ENCODE results near the gene TSPAN8. TPM values are rescaled to one million over a fixed set of nuclear protein-coding genes. Genes with fewer than 3 reads are reported as not detected.

Gene TSPAN8
- total RNA-seq, 1 donor from 2014 or later, result 27.3 TPM

- no peaks in the 10 kb centered on the region for H3K9me3 Mint-ChIP-seq
- TF ChIP-seq CTCF (conservative IDR thresholded peaks at IDR 0.05), result no peak
- no peak for DNase-seq (ENCODE audit: extremely low spot score, unreplicated experiment)
- H3K27ac Mint-ChIP-seq, result no peak overlapping the region
- no peaks in the 10 kb centered on the region for H3K36me3 Mint-ChIP-seq
- no peak overlapping the region for H3K4me3 Mint-ChIP-seq
- peaks cover 5% of the 10 kb centered on the region for H3K4me1 Mint-ChIP-seq (ENCODE audit: unreplicated experiment)
- peaks cover 8% of the 10 kb centered on the region for H3K27me3 Mint-ChIP-seq
These were observed 19.8 kb downstream of the TSPAN8 start for GRCh38 chr12:71138011-71138410.

GRCh38 chr12:71135812-71136176, 22.0 kb downstream of the TSPAN8 start:
- no peak for DNase-seq (ENCODE audit: extremely low spot score, unreplicated experiment)
- no peak overlapping the region for H3K27ac Mint-ChIP-seq
- H3K4me1 Mint-ChIP-seq (ENCODE audit: unreplicated experiment), result peaks cover 5% of the 10 kb centered on the region
- no peak overlapping the region for H3K4me3 Mint-ChIP-seq
- peaks cover 8% of the 10 kb centered on the region for H3K27me3 Mint-ChIP-seq
- no peaks in the 10 kb centered on the region for H3K36me3 Mint-ChIP-seq
- TF ChIP-seq CTCF (conservative IDR thresholded peaks at IDR 0.05), result no peak
- peaks cover 5% of the 10 kb centered on the region for H3K9me3 Mint-ChIP-seq

GRCh38 chr12:71135077-71135811, 22.6 kb downstream of the TSPAN8 start:
- Mint-ChIP-seq H3K9me3 (peaks cover 5% of the 10 kb centered on the region), H3K27me3 (peaks cover 8% of the 10 kb centered on the region), H3K36me3 (no peaks in the 10 kb centered on the region), H3K4me3 (no peak overlapping the region), H3K4me1 (ENCODE audit: unreplicated experiment) (peaks cover 5% of the 10 kb centered on the region), H3K27ac (no peak overlapping the region)
- TF ChIP-seq CTCF (conservative IDR thresholded peaks at IDR 0.05), result no peak
- DNase-seq (ENCODE audit: extremely low spot score, unreplicated experiment), result no peak

- Mint-ChIP-seq H3K36me3 (no peaks in the 10 kb centered on the region), H3K9me3 (peaks cover 5% of the 10 kb centered on the region), H3K4me1 (ENCODE audit: unreplicated experiment) (peaks cover 5% of the 10 kb centered on the region), H3K4me3 (no peak overlapping the region), H3K27me3 (peaks cover 8% of the 10 kb centered on the region), H3K27ac (no peak overlapping the region)
- no peak for TF ChIP-seq CTCF (conservative IDR thresholded peaks at IDR 0.05)
- no peak for DNase-seq (ENCODE audit: extremely low spot score, unreplicated experiment)
These were observed 23.4 kb downstream of the TSPAN8 start for GRCh38 chr12:71134405-71134804.

GRCh38 chr12:71130521-71131069, 27.2 kb downstream of the TSPAN8 start:
- Mint-ChIP-seq H3K27me3 (peaks cover 3% of the 10 kb centered on the region), H3K27ac (no peak overlapping the region), H3K36me3 (no peaks in the 10 kb centered on the region), H3K4me3 (no peak overlapping the region), H3K9me3 (peaks cover 5% of the 10 kb centered on the region), H3K4me1 (ENCODE audit: unreplicated experiment) (peaks cover 6% of the 10 kb centered on the region)
- no peak for TF ChIP-seq CTCF (conservative IDR thresholded peaks at IDR 0.05)
- no peak for DNase-seq (ENCODE audit: extremely low spot score, unreplicated experiment)
